ENCODE measurements around the gene WWOX. TPM values are rescaled to one million over a fixed set of nuclear protein-coding genes. Genes with fewer than 3 reads are reported as not detected.
A peak's percentile ranks its signal among the peaks of the same experiment; 100 is the strongest.

Gene WWOX
- total and polyA plus RNA-seq, 2 of the 13 experiments (the other 11 are each of a cell fraction or from before 2014, with no cell fraction given) = 9.1 to 37.4 TPM

GRCh38 chr16:78292844-78293380 lies 193.5 kb downstream of the WWOX start (continued):
- TF ChIP-seq ZNF407 (CRISPR knock-in tag; IDR thresholded peaks at IDR 0.05; ENCODE audit: not compliant biosample characterization) = no peak
- TF ChIP-seq TEAD2 (CRISPR knock-in tag; IDR thresholded peaks at IDR 0.05) = no peak
- TF ChIP-seq RELA (CRISPR knock-in tag; IDR thresholded peaks at IDR 0.05) = no peak
- no peak for TF ChIP-seq ZNF770 (CRISPR knock-in tag; IDR thresholded peaks at IDR 0.05)
- no peak for TF ChIP-seq NBN (conservative IDR thresholded peaks at IDR 0.05)
- no peak for TF ChIP-seq RXRA (CRISPR knock-in tag; IDR thresholded peaks at IDR 0.05)
- no peak for TF ChIP-seq ZNF251 (CRISPR knock-in tag; IDR thresholded peaks at IDR 0.05)
- 0 out of 2 replicates have a peak, but pooled peaks have one; percentile 3 for TF ChIP-seq PATZ1 (CRISPR knock-in tag; IDR thresholded peaks at IDR 0.05)
- TF ChIP-seq NAIF1 (CRISPR knock-in tag; IDR thresholded peaks at IDR 0.05; ENCODE audit: borderline replicate concordance) = no peak
- TF ChIP-seq ZNF543 (CRISPR knock-in tag; IDR thresholded peaks at IDR 0.05) = no peak
- TF ChIP-seq MYC (CRISPR knock-in tag; IDR thresholded peaks at IDR 0.05; ENCODE audit: borderline replicate concordance) = no peak
- TF ChIP-seq ARNTL (CRISPR knock-in tag; IDR thresholded peaks at IDR 0.05) = no peak
- TF ChIP-seq ZNF367 (CRISPR knock-in tag; IDR thresholded peaks at IDR 0.05; ENCODE audit: borderline replicate concordance) = no peak
- TF ChIP-seq, protein P1, sequence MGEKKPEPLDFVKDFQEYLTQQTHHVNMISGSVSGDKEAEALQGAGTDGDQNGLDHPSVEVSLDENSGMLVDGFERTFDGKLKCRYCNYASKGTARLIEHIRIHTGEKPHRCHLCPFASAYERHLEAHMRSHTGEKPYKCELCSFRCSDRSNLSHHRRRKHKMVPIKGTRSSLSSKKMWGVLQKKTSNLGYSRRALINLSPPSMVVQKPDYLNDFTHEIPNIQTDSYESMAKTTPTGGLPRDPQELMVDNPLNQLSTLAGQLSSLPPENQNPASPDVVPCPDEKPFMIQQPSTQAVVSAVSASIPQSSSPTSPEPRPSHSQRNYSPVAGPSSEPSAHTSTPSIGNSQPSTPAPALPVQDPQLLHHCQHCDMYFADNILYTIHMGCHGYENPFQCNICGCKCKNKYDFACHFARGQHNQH (CRISPR knock-in tag; IDR thresholded peaks at IDR 0.05) = no peak
- no peak for TF ChIP-seq ZNF350 (CRISPR knock-in tag; IDR thresholded peaks at IDR 0.05; ENCODE audit: borderline replicate concordance, low read depth)
